ENCODE results near the gene GPAM. TPM values are rescaled to one million over a fixed set of nuclear protein-coding genes. Genes with fewer than 3 reads are reported as not detected.

The GPAM gene
- total RNA-seq, 2 experiments from 2014 or later = 7.4 to 8.6 TPM

DNA sequence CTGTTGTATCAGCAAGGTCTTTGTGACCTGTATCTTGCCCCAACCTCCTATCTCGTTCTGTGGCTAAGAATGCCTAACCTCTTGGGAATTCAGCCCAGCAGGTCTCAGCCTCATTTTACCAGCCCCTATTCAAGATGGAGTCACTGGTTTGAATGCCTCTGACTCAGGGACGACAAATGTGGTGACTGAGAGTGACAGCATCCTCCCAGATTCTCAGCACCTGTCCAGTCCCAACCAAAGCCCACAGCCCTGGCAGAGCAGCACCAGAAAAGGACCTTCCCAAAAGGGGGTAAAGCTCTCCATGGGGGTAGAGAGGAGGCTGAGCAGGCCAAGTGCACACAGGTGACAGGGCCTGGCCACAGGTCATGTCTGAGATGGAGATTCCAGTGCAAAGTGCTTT lies 35.4 kb upstream of the GPAM start:
- ChIA-PET CTCF (no interaction called here), POLR2A (no interaction called here)
- TF ChIP-seq, protein P1, sequence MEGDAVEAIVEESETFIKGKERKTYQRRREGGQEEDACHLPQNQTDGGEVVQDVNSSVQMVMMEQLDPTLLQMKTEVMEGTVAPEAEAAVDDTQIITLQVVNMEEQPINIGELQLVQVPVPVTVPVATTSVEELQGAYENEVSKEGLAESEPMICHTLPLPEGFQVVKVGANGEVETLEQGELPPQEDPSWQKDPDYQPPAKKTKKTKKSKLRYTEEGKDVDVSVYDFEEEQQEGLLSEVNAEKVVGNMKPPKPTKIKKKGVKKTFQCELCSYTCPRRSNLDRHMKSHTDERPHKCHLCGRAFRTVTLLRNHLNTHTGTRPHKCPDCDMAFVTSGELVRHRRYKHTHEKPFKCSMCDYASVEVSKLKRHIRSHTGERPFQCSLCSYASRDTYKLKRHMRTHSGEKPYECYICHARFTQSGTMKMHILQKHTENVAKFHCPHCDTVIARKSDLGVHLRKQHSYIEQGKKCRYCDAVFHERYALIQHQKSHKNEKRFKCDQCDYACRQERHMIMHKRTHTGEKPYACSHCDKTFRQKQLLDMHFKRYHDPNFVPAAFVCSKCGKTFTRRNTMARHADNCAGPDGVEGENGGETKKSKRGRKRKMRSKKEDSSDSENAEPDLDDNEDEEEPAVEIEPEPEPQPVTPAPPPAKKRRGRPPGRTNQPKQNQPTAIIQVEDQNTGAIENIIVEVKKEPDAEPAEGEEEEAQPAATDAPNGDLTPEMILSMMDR (IDR thresholded peaks at IDR 0.05) = no peak
- H3K27me3 Mint-ChIP-seq = peaks cover 8% of the 10 kb centered on the region
- H3K36me3 Mint-ChIP-seq (ENCODE audit: low read depth) = no peaks in the 10 kb centered on the region
- H3K27ac Mint-ChIP-seq = no peak overlapping the region
- H3K9me3 Mint-ChIP-seq = no peaks in the 10 kb centered on the region
- no peaks in the 10 kb centered on the region for H3K4me1 Mint-ChIP-seq (ENCODE audit: low read depth)
- intact Hi-C loops (cut with micrococcal nuclease) = no loop called here
- H3K4me3 Mint-ChIP-seq = no peak overlapping the region
- no peak for ATAC-seq
- no peak for DNase-seq

DNA sequence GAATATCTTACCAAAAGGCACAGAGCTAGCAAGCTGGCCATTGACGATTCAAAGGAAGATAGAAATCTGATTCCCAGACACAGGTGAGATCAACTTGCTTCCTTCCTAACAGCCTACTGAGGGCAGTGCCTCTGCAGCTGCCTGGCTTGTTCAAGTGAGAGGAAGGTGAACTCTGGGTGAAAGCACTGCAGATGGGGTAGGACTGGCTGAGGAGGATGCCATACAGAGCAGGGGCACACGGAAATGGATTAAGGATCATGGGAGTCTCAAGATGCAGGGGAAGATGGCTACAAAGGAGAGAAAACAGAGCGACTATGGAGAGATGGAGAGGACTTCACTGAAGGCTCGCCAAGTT lies 34.4 kb upstream of the GPAM start:
- TF ChIP-seq, protein P1 (IDR thresholded peaks at IDR 0.05) = no peak
- intact Hi-C loops (cut with micrococcal nuclease) = no loop called here
- DNase-seq (no peak), ATAC-seq (no peak)
- ChIA-PET CTCF (no interaction called here), POLR2A (no interaction called here)
- Mint-ChIP-seq H3K36me3 (ENCODE audit: low read depth) (no peaks in the 10 kb centered on the region), H3K27ac (no peak overlapping the region), H3K9me3 (no peaks in the 10 kb centered on the region), H3K27me3 (peaks cover 12% of the 10 kb centered on the region), H3K4me1 (ENCODE audit: low read depth) (no peaks in the 10 kb centered on the region), H3K4me3 (no peak overlapping the region)

DNA sequence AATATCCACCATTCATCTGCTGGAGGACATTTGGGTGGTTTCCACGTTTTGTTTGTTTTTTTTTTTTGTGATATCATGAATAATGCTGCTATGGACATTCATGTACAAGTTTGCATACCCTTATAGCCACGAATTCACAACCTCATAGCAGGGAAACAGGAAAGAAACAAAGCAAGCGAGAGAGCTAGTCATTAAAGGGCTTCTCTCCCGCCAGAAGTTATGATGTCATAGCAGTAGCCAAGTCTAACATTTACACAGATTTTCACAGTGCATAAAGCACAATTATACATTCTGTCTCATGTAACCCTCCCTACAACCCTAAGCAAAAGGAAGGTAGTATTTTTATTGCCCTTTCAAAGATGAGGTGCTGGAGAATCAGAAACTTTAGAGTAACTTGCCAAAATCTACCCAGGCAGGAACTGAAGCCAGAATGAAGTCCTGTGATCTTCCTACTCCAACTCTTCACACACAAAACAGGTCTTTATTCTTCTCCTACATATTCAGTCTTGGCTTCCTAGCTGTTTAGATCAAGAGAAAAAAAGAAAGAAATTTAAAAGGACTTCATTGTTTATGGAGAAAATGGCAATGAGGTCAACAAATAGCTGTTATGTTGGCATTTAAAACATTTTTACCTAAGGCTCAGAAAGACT lies 33.9 kb upstream of the GPAM start:
- no peak for ATAC-seq
- no peaks in the 10 kb centered on the region for H3K4me1 Mint-ChIP-seq (ENCODE audit: low read depth)
- H3K27me3 Mint-ChIP-seq = peaks cover 11% of the 10 kb centered on the region
- H3K9me3 Mint-ChIP-seq = no peaks in the 10 kb centered on the region
- H3K36me3 Mint-ChIP-seq (ENCODE audit: low read depth) = no peaks in the 10 kb centered on the region
- CTCF ChIA-PET = no interaction called here
- TF ChIP-seq, protein P1 (IDR thresholded peaks at IDR 0.05) = no peak
- no peak overlapping the region for H3K27ac Mint-ChIP-seq
- POLR2A ChIA-PET = no interaction called here
- intact Hi-C loops (cut with micrococcal nuclease) = no loop called here
- H3K4me3 Mint-ChIP-seq = no peak overlapping the region
- DNase-seq = no peak

DNA sequence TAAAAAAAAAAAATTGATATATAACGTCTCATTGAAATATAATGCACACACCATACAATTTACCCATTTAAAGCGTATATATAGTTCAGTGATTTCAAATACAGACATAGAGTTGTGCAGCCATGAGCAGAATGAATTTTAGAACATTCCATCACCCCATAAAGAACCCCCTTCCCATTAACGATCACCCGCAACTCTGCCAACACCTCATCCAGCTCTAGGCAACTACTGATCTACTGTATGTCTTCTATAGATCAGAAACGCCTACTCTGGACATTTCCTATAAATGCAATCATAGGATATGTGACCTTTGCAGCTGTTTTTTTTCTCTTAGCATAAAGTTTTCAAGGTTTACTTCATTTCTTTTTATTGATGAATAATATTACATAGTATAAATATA lies 33.4 kb upstream of the GPAM start:
- ChIA-PET POLR2A (no interaction called here), CTCF (no interaction called here)
- H3K4me3 Mint-ChIP-seq = no peak overlapping the region
- H3K4me1 Mint-ChIP-seq (ENCODE audit: low read depth) = no peaks in the 10 kb centered on the region
- H3K27ac Mint-ChIP-seq = no peak overlapping the region
- intact Hi-C loops (cut with micrococcal nuclease) = no loop called here
- H3K9me3 Mint-ChIP-seq = no peaks in the 10 kb centered on the region
- TF ChIP-seq, protein P1 (IDR thresholded peaks at IDR 0.05) = no peak
- peaks cover 10% of the 10 kb centered on the region for H3K27me3 Mint-ChIP-seq
- DNase-seq (no peak), ATAC-seq (no peak)
- H3K36me3 Mint-ChIP-seq (ENCODE audit: low read depth) = no peaks in the 10 kb centered on the region

DNA sequence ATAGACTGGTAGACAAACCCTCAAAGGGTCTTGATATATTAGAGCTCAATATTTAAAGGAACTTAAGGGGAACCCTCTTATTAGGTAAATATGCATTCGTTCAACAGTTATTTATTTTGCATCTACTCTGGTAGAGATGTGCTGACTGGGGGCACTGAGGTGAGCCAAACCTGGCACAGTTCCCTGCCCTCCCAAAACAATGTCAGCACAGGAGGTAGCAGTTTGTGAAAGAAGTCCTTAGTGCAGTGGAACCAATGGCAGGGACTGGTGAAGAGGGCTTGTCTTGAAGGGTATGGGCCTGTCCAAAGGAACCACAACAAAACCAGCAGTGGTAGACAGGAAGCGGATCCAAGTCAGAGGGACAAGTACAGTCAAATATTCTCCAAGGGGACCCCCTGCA lies 32.6 kb upstream of the GPAM start:
- no peak overlapping the region for H3K4me3 Mint-ChIP-seq
- CTCF ChIA-PET = no interaction called here
- H3K4me1 Mint-ChIP-seq (ENCODE audit: low read depth) = no peaks in the 10 kb centered on the region
- H3K9me3 Mint-ChIP-seq = no peaks in the 10 kb centered on the region
- ATAC-seq (no peak), DNase-seq (no peak)
- intact Hi-C loops (cut with micrococcal nuclease) = no loop called here
- TF ChIP-seq, protein P1 (IDR thresholded peaks at IDR 0.05) = no peak
- POLR2A ChIA-PET = no interaction called here
- peaks cover 10% of the 10 kb centered on the region for H3K27me3 Mint-ChIP-seq
- H3K36me3 Mint-ChIP-seq (ENCODE audit: low read depth) = no peaks in the 10 kb centered on the region
- no peak overlapping the region for H3K27ac Mint-ChIP-seq
